H1 (cell line): Measurements from ENCODE around the gene BEST1. TPM values are rescaled to one million over a fixed set of nuclear protein-coding genes. Genes with fewer than 3 reads are reported as not detected.

Experiments used
- polyA plus RNA-seq, 7 experiments: library from polyadenylated mRNA; depleted of rRNA in 3 of 7; stranded (reverse) in 5 of 7; unstranded in 2 of 7; fragments of >200 nt in 5 of 7; fragments of 200-250 nt in 2 of 7; gene quantifications; 1 replicate in 5 of 7; 2 replicates in 1 of 7; 4 replicates in 1 of 7; pipeline versions ENCODE4 v1.2.1 to v1.2.3, GENCODE V29; 2011 to 2013; ENCODE audit warnings: missing spikeins in 2 of 7, mixed read lengths in 2 of 7
- total RNA-seq: library from RNA; stranded (reverse); fragmentation: NEBNext Ultra II Directional; extraction: Animal tissue kit (Norgen Biotek cat#: 25700); gene quantifications from 2 replicates; pipeline ENCODE4 v1.2.1, GENCODE V29; 2021
- TF ChIP-seq, protein P1 (sequence below): fragments of 300-600 bp; sonication (generic); IDR thresholded peaks from 2 replicates; pipeline ENCODE4 v1.7.1; 2012; ENCODE audit warnings: low read length, moderate library complexity, mild to moderate bottlenecking, inconsistent platforms; ENCODE audit not compliant: insufficient replicate concordance
- TF ChIP-seq, protein P2 (sequence below): IDR thresholded peaks from 2 replicates; pipeline ENCODE4 v1.6.1; 2011; ENCODE audit warnings: low read depth, mild to moderate bottlenecking, low read length; ENCODE audit not compliant: insufficient read depth

The BEST1 gene
- total and polyA plus RNA-seq, 2 of the 8 experiments (the other 6 are each of a cell fraction or from before 2014, with no cell fraction given) = 0.22 to 0.62 TPM

- TF ChIP-seq, protein P1, sequence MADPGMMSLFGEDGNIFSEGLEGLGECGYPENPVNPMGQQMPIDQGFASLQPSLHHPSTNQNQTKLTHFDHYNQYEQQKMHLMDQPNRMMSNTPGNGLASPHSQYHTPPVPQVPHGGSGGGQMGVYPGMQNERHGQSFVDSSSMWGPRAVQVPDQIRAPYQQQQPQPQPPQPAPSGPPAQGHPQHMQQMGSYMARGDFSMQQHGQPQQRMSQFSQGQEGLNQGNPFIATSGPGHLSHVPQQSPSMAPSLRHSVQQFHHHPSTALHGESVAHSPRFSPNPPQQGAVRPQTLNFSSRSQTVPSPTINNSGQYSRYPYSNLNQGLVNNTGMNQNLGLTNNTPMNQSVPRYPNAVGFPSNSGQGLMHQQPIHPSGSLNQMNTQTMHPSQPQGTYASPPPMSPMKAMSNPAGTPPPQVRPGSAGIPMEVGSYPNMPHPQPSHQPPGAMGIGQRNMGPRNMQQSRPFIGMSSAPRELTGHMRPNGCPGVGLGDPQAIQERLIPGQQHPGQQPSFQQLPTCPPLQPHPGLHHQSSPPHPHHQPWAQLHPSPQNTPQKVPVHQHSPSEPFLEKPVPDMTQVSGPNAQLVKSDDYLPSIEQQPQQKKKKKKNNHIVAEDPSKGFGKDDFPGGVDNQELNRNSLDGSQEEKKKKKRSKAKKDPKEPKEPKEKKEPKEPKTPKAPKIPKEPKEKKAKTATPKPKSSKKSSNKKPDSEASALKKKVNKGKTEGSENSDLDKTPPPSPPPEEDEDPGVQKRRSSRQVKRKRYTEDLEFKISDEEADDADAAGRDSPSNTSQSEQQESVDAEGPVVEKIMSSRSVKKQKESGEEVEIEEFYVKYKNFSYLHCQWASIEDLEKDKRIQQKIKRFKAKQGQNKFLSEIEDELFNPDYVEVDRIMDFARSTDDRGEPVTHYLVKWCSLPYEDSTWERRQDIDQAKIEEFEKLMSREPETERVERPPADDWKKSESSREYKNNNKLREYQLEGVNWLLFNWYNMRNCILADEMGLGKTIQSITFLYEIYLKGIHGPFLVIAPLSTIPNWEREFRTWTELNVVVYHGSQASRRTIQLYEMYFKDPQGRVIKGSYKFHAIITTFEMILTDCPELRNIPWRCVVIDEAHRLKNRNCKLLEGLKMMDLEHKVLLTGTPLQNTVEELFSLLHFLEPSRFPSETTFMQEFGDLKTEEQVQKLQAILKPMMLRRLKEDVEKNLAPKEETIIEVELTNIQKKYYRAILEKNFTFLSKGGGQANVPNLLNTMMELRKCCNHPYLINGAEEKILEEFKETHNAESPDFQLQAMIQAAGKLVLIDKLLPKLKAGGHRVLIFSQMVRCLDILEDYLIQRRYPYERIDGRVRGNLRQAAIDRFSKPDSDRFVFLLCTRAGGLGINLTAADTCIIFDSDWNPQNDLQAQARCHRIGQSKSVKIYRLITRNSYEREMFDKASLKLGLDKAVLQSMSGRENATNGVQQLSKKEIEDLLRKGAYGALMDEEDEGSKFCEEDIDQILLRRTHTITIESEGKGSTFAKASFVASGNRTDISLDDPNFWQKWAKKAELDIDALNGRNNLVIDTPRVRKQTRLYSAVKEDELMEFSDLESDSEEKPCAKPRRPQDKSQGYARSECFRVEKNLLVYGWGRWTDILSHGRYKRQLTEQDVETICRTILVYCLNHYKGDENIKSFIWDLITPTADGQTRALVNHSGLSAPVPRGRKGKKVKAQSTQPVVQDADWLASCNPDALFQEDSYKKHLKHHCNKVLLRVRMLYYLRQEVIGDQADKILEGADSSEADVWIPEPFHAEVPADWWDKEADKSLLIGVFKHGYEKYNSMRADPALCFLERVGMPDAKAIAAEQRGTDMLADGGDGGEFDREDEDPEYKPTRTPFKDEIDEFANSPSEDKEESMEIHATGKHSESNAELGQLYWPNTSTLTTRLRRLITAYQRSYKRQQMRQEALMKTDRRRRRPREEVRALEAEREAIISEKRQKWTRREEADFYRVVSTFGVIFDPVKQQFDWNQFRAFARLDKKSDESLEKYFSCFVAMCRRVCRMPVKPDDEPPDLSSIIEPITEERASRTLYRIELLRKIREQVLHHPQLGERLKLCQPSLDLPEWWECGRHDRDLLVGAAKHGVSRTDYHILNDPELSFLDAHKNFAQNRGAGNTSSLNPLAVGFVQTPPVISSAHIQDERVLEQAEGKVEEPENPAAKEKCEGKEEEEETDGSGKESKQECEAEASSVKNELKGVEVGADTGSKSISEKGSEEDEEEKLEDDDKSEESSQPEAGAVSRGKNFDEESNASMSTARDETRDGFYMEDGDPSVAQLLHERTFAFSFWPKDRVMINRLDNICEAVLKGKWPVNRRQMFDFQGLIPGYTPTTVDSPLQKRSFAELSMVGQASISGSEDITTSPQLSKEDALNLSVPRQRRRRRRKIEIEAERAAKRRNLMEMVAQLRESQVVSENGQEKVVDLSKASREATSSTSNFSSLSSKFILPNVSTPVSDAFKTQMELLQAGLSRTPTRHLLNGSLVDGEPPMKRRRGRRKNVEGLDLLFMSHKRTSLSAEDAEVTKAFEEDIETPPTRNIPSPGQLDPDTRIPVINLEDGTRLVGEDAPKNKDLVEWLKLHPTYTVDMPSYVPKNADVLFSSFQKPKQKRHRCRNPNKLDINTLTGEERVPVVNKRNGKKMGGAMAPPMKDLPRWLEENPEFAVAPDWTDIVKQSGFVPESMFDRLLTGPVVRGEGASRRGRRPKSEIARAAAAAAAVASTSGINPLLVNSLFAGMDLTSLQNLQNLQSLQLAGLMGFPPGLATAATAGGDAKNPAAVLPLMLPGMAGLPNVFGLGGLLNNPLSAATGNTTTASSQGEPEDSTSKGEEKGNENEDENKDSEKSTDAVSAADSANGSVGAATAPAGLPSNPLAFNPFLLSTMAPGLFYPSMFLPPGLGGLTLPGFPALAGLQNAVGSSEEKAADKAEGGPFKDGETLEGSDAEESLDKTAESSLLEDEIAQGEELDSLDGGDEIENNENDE = no peak
- TF ChIP-seq, protein P2, sequence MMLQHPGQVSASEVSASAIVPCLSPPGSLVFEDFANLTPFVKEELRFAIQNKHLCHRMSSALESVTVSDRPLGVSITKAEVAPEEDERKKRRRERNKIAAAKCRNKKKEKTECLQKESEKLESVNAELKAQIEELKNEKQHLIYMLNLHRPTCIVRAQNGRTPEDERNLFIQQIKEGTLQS = no peak
These were observed 33.3 kb downstream of the BEST1 start (continued) for GRCh38 chr11:61983419-61983818.
